GM12878 (cell line): ENCODE measurements around the gene NBEAL1. TPM values are rescaled to one million over a fixed set of nuclear protein-coding genes. Genes with fewer than 3 reads are reported as not detected.
A peak's percentile ranks its signal among the peaks of the same experiment; 100 is the strongest.
"Not testable (repeated sequence)": the region's sequence is repeated elsewhere in the genome, so short reads cannot be mapped to it uniquely, and the experiment has no call there.

Source experiments
- ATAC-seq: fragments of 200-7000 bp; cut with Tn5 transposase; 3 replicates; pipeline ENCODE4 v1.9.1; 2020; ENCODE audit warnings: mild to moderate bottlenecking, moderate library complexity
- BruUV-seq: library from RNA; stranded (reverse); fragments of 400-500 nt; replicated peaks from 2 replicates; lab custom pipeline; 2021; lab: Mats Ljungman, UMichigan
- CTCF ChIA-PET: fragments of 300-600 bp; sonication (Branson Sonifier 250); formaldehyde crosslinking; extraction: SDS; loops from one replicate; lab custom pipeline; 2021; ENCODE audit warnings: inconsistent platforms; lab: Yijun Ruan, JAX
- POLR2A ChIA-PET: fragments of 350-600 bp; formaldehyde crosslinking; extraction: SDS; loops from one replicate; lab custom pipeline; 2021; ENCODE audit warnings: inconsistent platforms; lab: Charles Lee
- RAD21 ChIA-PET: fragments of 300-600 bp; sonication (Branson Sonifier 250); formaldehyde crosslinking; loops from one replicate; lab custom pipeline; 2023; ENCODE audit warnings: antibody characterized with exemption; ENCODE audit not compliant: unreplicated experiment; lab: Charles Lee
- SMC1A ChIA-PET: fragments of 300-600 bp; sonication (Branson Sonifier 250); formaldehyde crosslinking; loops from one replicate; lab custom pipeline; 2023; ENCODE audit not compliant: unreplicated experiment, uncharacterized antibody; lab: Charles Lee
- DNase-seq: peaks from one replicate; pipeline ENCODE4 v3.0.0-alpha.2; 2011; ENCODE audit warnings: low read depth, low spot score
- FAIRE-seq: peaks from 3 replicates; lab custom pipeline; 2011; peaks lifted over from hg19 to GRCh38; lab: Jason Lieb, UNC
- H2AFZ ChIP-seq: 2 replicates; pipeline ENCODE4 v1.6.0; 2011; ENCODE audit warnings: low read depth, low read length, control low read depth; ENCODE audit not compliant: control insufficient read depth
- H3K27ac ChIP-seq: 2 replicates; pipeline ENCODE4 v1.5.1; 2011; ENCODE audit warnings: control low read depth; ENCODE audit not compliant: control insufficient read depth, insufficient read depth
- H3K27me3 ChIP-seq, 2 experiments: replicated peaks in 1 of 2; 2 replicates each; pipeline versions ENCODE4 v1.6.0 to v1.6.1; 2011; ENCODE audit warnings: low read length in 1 of 2; ENCODE audit not compliant: control insufficient read depth in 2 of 2, insufficient read depth in 2 of 2
- H3K36me3 ChIP-seq, 2 experiments: 2 replicates each; pipeline ENCODE4 v1.5.1; 2011; ENCODE audit warnings: low read length in 1 of 2; ENCODE audit not compliant: control insufficient read depth in 2 of 2, insufficient read depth in 2 of 2
- H3K4me1 ChIP-seq: 2 replicates; pipeline ENCODE4 v1.6.1; 2011; ENCODE audit warnings: mild to moderate bottlenecking, low read length, moderate library complexity, mixed read lengths; ENCODE audit not compliant: control insufficient read depth, insufficient read depth
- H3K4me2 ChIP-seq: 2 replicates; pipeline ENCODE4 v1.6.0; 2011; ENCODE audit warnings: control low read depth; ENCODE audit not compliant: control insufficient read depth, insufficient read depth
- H3K4me3 ChIP-seq: fragments of 200-600 bp; sonication (generic); 2 replicates; pipeline ENCODE4 v1.5.1; 2016
- H3K79me2 ChIP-seq: 2 replicates; pipeline ENCODE4 v1.6.0; 2011; ENCODE audit warnings: low read length; ENCODE audit not compliant: control insufficient read depth, insufficient read depth
- H3K9ac ChIP-seq: 2 replicates; pipeline ENCODE4 v1.8.0; 2011; ENCODE audit warnings: low read length, control low read depth, mixed read lengths; ENCODE audit not compliant: control insufficient read depth, insufficient read depth
- H3K9me3 ChIP-seq: replicated peaks from 3 replicates; pipeline ENCODE4 v1.5.1; 2011; ENCODE audit warnings: mild to moderate bottlenecking, low read length; ENCODE audit not compliant: control insufficient read depth, insufficient read depth
- H4K20me1 ChIP-seq: 2 replicates; pipeline ENCODE4 v1.6.0; 2011; ENCODE audit not compliant: control insufficient read depth, insufficient read depth
- ATF7 ChIP-seq: fragments of 450-650 bp; IDR thresholded peaks from 2 replicates; pipeline ENCODE4 v1.6.1; 2016; ENCODE audit warnings: low read depth, mild to moderate bottlenecking
- BHLHE40 ChIP-seq, 2 experiments: fragments of 450-650 bp in 1 of 2; IDR thresholded peaks; 2 replicates each; pipeline ENCODE4 v1.6.1; 2011 to 2017; ENCODE audit warnings: low read depth in 2 of 2, borderline replicate concordance in 1 of 2, improper control_type of control experiment in 1 of 2, low read length in 1 of 2, mild to moderate bottlenecking in 1 of 2
- GABPA ChIP-seq: IDR thresholded peaks from 2 replicates; pipeline ENCODE4 v1.6.1; 2014; ENCODE audit warnings: antibody characterized with exemption, low read depth, mild to moderate bottlenecking, inconsistent platforms
- IKZF2 ChIP-seq, 2 experiments: fragments of 450-650 bp; IDR thresholded peaks; 2 replicates each; pipeline ENCODE4 v1.6.1; 2017; ENCODE audit warnings: mild to moderate bottlenecking in 2 of 2, moderate library complexity in 2 of 2
- MLLT1 ChIP-seq: fragments of 450-650 bp; IDR thresholded peaks from 2 replicates; pipeline ENCODE4 v1.6.1; 2016; ENCODE audit warnings: mild to moderate bottlenecking
- MTA2 ChIP-seq: fragments of 450-650 bp; IDR thresholded peaks from 2 replicates; pipeline ENCODE4 v1.6.1; 2016; ENCODE audit warnings: low read depth, mild to moderate bottlenecking, moderate library complexity
- RELB ChIP-seq: fragments of 450-650 bp; IDR thresholded peaks from 2 replicates; pipeline ENCODE4 v1.6.1; 2017; ENCODE audit warnings: low read depth, mild to moderate bottlenecking, moderate library complexity
- ZNF592 ChIP-seq: fragments of 450-650 bp; IDR thresholded peaks from 2 replicates; pipeline ENCODE4 v1.6.1; 2017; ENCODE audit warnings: mild to moderate bottlenecking, moderate library complexity
- WGBS: methylation state at CpG from one replicate; pipeline ENCODE4 v1.1.6; 2016; ENCODE audit warnings: low lambda C conversion rate; ENCODE audit not compliant: insufficient replicate concordance, insufficient coverage; ENCODE audit errors: missing lambda C conversion rate; 5-methylcytosine and 5-hydroxymethylcytosine counted together
- in situ Hi-C: fragments of 300-500 bp; cut with MboI; formaldehyde crosslinking; loops from 9 replicates; pipeline ENCODE4 v1.14.3; 2018; ENCODE audit warnings: mixed read lengths
- intact Hi-C: fragments of 100-400 bp; cut with micrococcal nuclease; formaldehyde crosslinking; loops from one replicate; pipeline ENCODE4 v1.14.2; 2022; ENCODE audit not compliant: unreplicated experiment
- polyA plus RNA-seq, 11 experiments: library from polyadenylated mRNA; depleted of rRNA in 4 of 11; unstranded in 6 of 11; stranded (reverse) in 5 of 11; fragments of >200 nt; fragmentation: Nextera tagmentation in 4 of 11; fragmentation: Illumina TruSeq in 1 of 11; extraction: Ambion mirVana in 4 of 11; extraction: Trizol in 1 of 11; gene quantifications; 1 replicate in 1 of 11; 2 replicates in 10 of 11; pipeline versions ENCODE4 v1.2.1 to v1.2.3, GENCODE V29; 2011 to 2016; ENCODE audit warnings: inconsistent platforms in 2 of 11, missing spikeins in 2 of 11, low read depth in 1 of 11
- total RNA-seq, 4 experiments: library from RNA; depleted of rRNA in 3 of 4; stranded (reverse); fragments of >200 nt in 3 of 4; fragmentation: Illumina TruSeq in 1 of 4; extraction: Trizol in 1 of 4; gene quantifications; 2 replicates each; pipeline versions ENCODE4 v1.2.1 to v1.2.3, GENCODE V29; 2013 to 2021

The NBEAL1 gene
- total and polyA plus RNA-seq, 10 of the 15 experiments (the other 5 are each of a cell fraction or from before 2014, with no cell fraction given) = 1.9 to 16.1 (median 7.2) TPM

GRCh38 chr2:202965810-202966460 is 48.7 kb upstream of the NBEAL1 start (continued):
- peak; percentile 40 to 54; a peak in 2 of 4 replicates for TF ChIP-seq BHLHE40 (IDR thresholded peaks at IDR 0.05; ENCODE audit: borderline replicate concordance in 1 of 2, low read depth in 2 of 2, low read length in 1 of 2)
- TF ChIP-seq MLLT1 = peak; percentile 48
- no peak for TF ChIP-seq ZNF592
- peak; percentile 75 to 79; a peak in 3 of 4 replicates for TF ChIP-seq IKZF2 (IDR thresholded peaks at IDR 0.05)
- peak; percentile 79 for TF ChIP-seq ATF7
- TF ChIP-seq RELB = peak; percentile 82
- peak; percentile 86 for TF ChIP-seq MTA2
- TF ChIP-seq GABPA = no peak

GRCh38 chr2:202969404-202969803 is 45.3 kb upstream of the NBEAL1 start:
- H3K4me2 ChIP-seq, POLR2A ChIA-PET, H3K9me3 ChIP-seq, FAIRE-seq, H2AFZ ChIP-seq, H3K27ac ChIP-seq, H3K4me1 ChIP-seq, in situ Hi-C loops, H3K27me3 ChIP-seq, BruUV-seq, H3K9ac ChIP-seq, CTCF ChIA-PET, H4K20me1 ChIP-seq, H3K79me2 ChIP-seq, H3K36me3 ChIP-seq, intact Hi-C loops, SMC1A ChIA-PET, ATAC-seq, DNase-seq, H3K4me3 ChIP-seq: not testable (repeated sequence)
- 79% methylated on average over 2 of the region's 2 CpGs for WGBS
- RAD21 ChIA-PET = interaction anchor here (0.6 kb wide), 1 partner anchor 59 kb away, joined by 3 read pairs; no protein-coding TSS in a partner anchor
